Heart right ventricle (tissue), 16 donors: ENCODE results near the gene SLC34A1. TPM values are rescaled to one million over a fixed set of nuclear protein-coding genes. Genes with fewer than 3 reads are reported as not detected.

Experiments used
- ATAC-seq, 8 donors: fragments of 200-7000 bp; cut with Tn5 transposase; one replicate each; pipeline ENCODE4 v1.9.1; 2020; ENCODE audit warnings: mild to moderate bottlenecking in 8 of 8, moderate library complexity in 8 of 8, moderate number of reproducible peaks in 1 of 8
- DNase-seq, 2 donors: peaks; one replicate each; pipeline ENCODE4 v3.0.0-alpha.2; 2020
- H3K27ac ChIP-seq, 10 donors: fragments of 200-600 bp; sonication (generic) in 2 of 10; one replicate each; pipeline versions ENCODE4 v1.5.0 to v1.8.0; 2020 to 2022; ENCODE audit warnings: mild to moderate bottlenecking in 3 of 10
- H3K27me3 ChIP-seq, 7 donors: fragments of 200-600 bp; one replicate each; pipeline ENCODE4 v1.8.0; 2021 to 2022; ENCODE audit warnings: mild to moderate bottlenecking in 2 of 7
- H3K36me3 ChIP-seq, 9 donors: fragments of 200-600 bp; sonication (generic) in 1 of 9; one replicate each; pipeline versions ENCODE4 v1.5.0 to v1.8.0; 2020 to 2022; ENCODE audit warnings: mild to moderate bottlenecking in 2 of 9
- H3K4me1 ChIP-seq, 9 donors: fragments of 200-600 bp; sonication (generic) in 1 of 9; one replicate each; pipeline versions ENCODE4 v1.5.0 to v1.8.0; 2020 to 2022; ENCODE audit warnings: mild to moderate bottlenecking in 4 of 9
- H3K4me3 ChIP-seq, 10 donors: fragments of 200-600 bp; sonication (generic) in 2 of 10; one replicate each; pipeline versions ENCODE4 v1.5.0 to v1.8.0; 2020 to 2022; ENCODE audit warnings: mild to moderate bottlenecking in 7 of 10, moderate library complexity in 2 of 10
- H3K9me3 ChIP-seq, 11 donors: fragments of 200-600 bp in 10 of 11; sonication (generic) in 2 of 11; one replicate each; pipeline versions ENCODE4 v1.5.0 to v1.8.0; 2013 to 2022; ENCODE audit warnings: mild to moderate bottlenecking in 2 of 11, control low read depth in 1 of 11, moderate library complexity in 1 of 11
- CTCF ChIP-seq, 9 donors: fragments of 200-600 bp; sonication (generic) in 2 of 9; IDR thresholded peaks; one replicate each; pipeline versions ENCODE4 v1.5.0 to v1.8.0; 2021 to 2022; ENCODE audit warnings: antibody characterized with exemption in 9 of 9, mild to moderate bottlenecking in 5 of 9, moderate library complexity in 1 of 9
- WGBS, 2 donors: extraction: QIAGEN DNeasy Blood & Tissue Kit; methylation state at CpG; one replicate each; pipeline ENCODE4 v1.1.7; 2013; ENCODE audit warnings: inconsistent platforms in 1 of 2; 5-methylcytosine and 5-hydroxymethylcytosine counted together
- intact Hi-C, 10 donors: fragments of 100-400 bp; cut with DNase I; formaldehyde crosslinking; loops; one replicate each; pipeline versions ENCODE4 v1.11.1 to v1.14.2; 2022
- polyA plus RNA-seq, 2 donors: library from polyadenylated mRNA; stranded (reverse); fragments of 200-250 nt; gene quantifications; one replicate each; pipeline ENCODE4 v1.2.3, GENCODE V29; 2013
- total RNA-seq, 10 donors: library from RNA; stranded (reverse); fragmentation: NEBNext Ultra II Directional in 3 of 10; extraction: Animal tissue kit (Norgen Biotek cat#: 25700) in 3 of 10; gene quantifications; one replicate each; pipeline versions ENCODE4 v1.2.1 to v1.2.4, GENCODE V29; 2021 to 2023
- donor health status: Arrhythmogenic right ventricular cardiomyopathy.
- donor health status: ischemic (EF 13 %, LVEDD 7.1; RV severe dilation, severe dysfunction).
- donor health status: healthy with polysubstance abuse.
- donor health status: DM: no; HTN: yes; CAD: no.
- donor health status: DM: no; HTN: no; CAD: no.
- donor health status: ischemic (EF 25% LVEDD 6.9; RV normal size, moderate dysfunction).
- donor health status: ischemic (EF 25% LVEDD 5.7; RV mildly dilated, moderate dysfunction).
- donor health status: healthy.
- donor health status: DM: yes; HTN: yes; CAD: no.
- donor health status: Ischemic cardiomyopathy.
- donor health status: ischemic (EF 35%, LVEDD 5.7; RV mildly dilated, moderate dysfunction).
- donor health status: nonischemic (EF 11% LVEDD 7.7; RV severe dilation, severe dysfunction).
- donor health status: DM: yes; HTN: yes; CAD: no.
- donor health status: PGD.
- donor health status: ischemic (EF 29% LVEDD 5.4; RV normal size, mild dysfunction).
- donor health status: nonischemic (EF 23%, LVEDD 6.1; RV moderate dilation, normal function).

SLC34A1 gene
- total and polyA plus RNA-seq, 12 donors = 0.12 TPM; not detected in 11

GRCh38 chr5:177355868-177356168 lies 28.4 kb upstream of the SLC34A1 start:
- Histone ChIP-seq H3K27ac (no peak overlapping the region), H3K9me3 (peaks cover 0 to 5% (median 0%) of the 10 kb centered on the region in 11 donors), H3K4me3 (no peak overlapping the region), H3K27me3 (no peaks in the 10 kb centered on the region), H3K4me1 (peaks cover 0 to 72% (median 20%) of the 10 kb centered on the region in 9 donors), H3K36me3 (no peaks in the 10 kb centered on the region)
- intact Hi-C loops = no loop called here
- ATAC-seq (no peak), DNase-seq (no peak)
- 13 to 27% methylated on average over 1 of the region's 1 CpG for WGBS, 2 donors
- no peak for TF ChIP-seq CTCF (IDR thresholded peaks at IDR 0.05)

GRCh38 chr5:177356746-177357145 lies 27.5 kb upstream of the SLC34A1 start:
- DNase-seq = no peak
- WGBS, 2 donors = 58 to 71% methylated on average over 3 of the region's 3 CpGs

DNA sequence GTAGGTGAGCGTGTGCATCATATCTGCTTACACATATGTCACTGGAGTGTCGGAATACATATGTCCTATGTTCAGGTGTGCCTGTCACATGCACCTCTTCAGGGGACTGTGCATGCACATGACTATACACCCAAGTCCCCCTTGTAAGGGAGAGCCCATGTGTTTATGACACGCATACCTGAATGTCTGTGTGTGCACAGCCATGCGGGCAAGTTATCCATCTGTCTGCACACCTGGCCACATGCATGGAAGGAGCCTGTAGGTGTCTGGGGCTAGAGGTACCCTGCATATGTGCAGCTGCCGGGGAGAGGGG lies 27.1 kb upstream of the SLC34A1 start:
- Histone ChIP-seq H3K9me3 (peaks cover 0 to 5% (median 0%) of the 10 kb centered on the region in 11 donors), H3K4me3 (peak overlapping the region in 1 of 10 donors; percentile 67), H3K36me3 (no peaks in the 10 kb centered on the region), H3K27me3 (no peaks in the 10 kb centered on the region), H3K27ac (peak overlapping the region in 1 of 10 donors; percentile 88), H3K4me1 (peaks cover 0 to 78% (median 18%) of the 10 kb centered on the region in 9 donors)
- no peak for TF ChIP-seq CTCF (IDR thresholded peaks at IDR 0.05)
- DNase-seq = no peak
- WGBS, 2 donors = 71 to 79% methylated on average over 5 of the region's 5 CpGs
- intact Hi-C loops = no loop called here
- ATAC-seq = no peak

More at GRCh38 chr5:177356746-177357145, 27.5 kb upstream of the SLC34A1 start:
- intact Hi-C loops = no loop called here
- Histone ChIP-seq H3K36me3 (no peaks in the 10 kb centered on the region), H3K27me3 (no peaks in the 10 kb centered on the region), H3K9me3 (peaks cover 0 to 5% (median 0%) of the 10 kb centered on the region in 11 donors), H3K4me1 (peaks cover 0 to 78% (median 18%) of the 10 kb centered on the region in 9 donors), H3K4me3 (no peak overlapping the region), H3K27ac (peak overlapping the region in 1 of 10 donors; percentile 88)
- no peak for TF ChIP-seq CTCF (IDR thresholded peaks at IDR 0.05)
- ATAC-seq = no peak

GRCh38 chr5:177357459-177358351 lies 26.5 kb upstream of the SLC34A1 start, which contains the start of gene RGS14:
TSS of gene RGS14 (plus strand) at chr5:177357924. CDS start at chr5:177358025, 101 bp downstream.
- H3K9me3 ChIP-seq = peaks cover 0 to 5% (median 0%) of the 10 kb centered on the region in 11 donors
- DNase-seq = peak in 1 of 2 donors; percentile 46
- no peaks in the 10 kb centered on the region for H3K36me3 ChIP-seq
- H3K4me1 ChIP-seq = peaks cover 0 to 81% (median 20%) of the 10 kb centered on the region in 9 donors
- no peaks in the 10 kb centered on the region for H3K27me3 ChIP-seq
- intact Hi-C loops = no loop called here
- TF ChIP-seq CTCF (IDR thresholded peaks at IDR 0.05) = no peak
- H3K27ac ChIP-seq = peak within 1 kb of the TSS in 6 of 10 donors; percentile 4 to 88 (median 49)
- 52 to 56% methylated on average over 35 to 37 of the region's 37 CpGs for WGBS, 2 donors
- peak; percentile 30 to 68 (median 38) for ATAC-seq
- peak within 1 kb of the TSS in 8 of 10 donors; percentile 12 to 67 (median 39) for H3K4me3 ChIP-seq
